Retinal pigment epithelial cell (primary cell): ENCODE measurements around the gene NRL.

Source experiments
- DNase-seq: peaks from one replicate; pipeline ENCODE4 v3.0.0-alpha.2; 2010; ENCODE audit warnings: low read depth
- H3K4me3 ChIP-seq: 2 replicates; pipeline ENCODE4 v1.5.1; 2011; ENCODE audit warnings: mild to moderate bottlenecking, low read length, control low read depth, moderate library complexity
- CTCF ChIP-seq: conservative IDR thresholded peaks from 2 replicates; pipeline ENCODE4 v1.5.1; 2011; ENCODE audit warnings: low read depth, low read length, control low read depth, inconsistent platforms

NRL gene

GRCh38 chr14:24131549-24131966, 16.8 kb upstream of the NRL start:
- DNase-seq = no peak
- TF ChIP-seq CTCF = no peak
- no peak overlapping the region for H3K4me3 ChIP-seq

- TF ChIP-seq CTCF = no peak
- H3K4me3 ChIP-seq = no peak overlapping the region
- no peak for DNase-seq
These were observed 16.2 kb upstream of the NRL start for GRCh38 chr14:24130717-24131548.

- TF ChIP-seq CTCF = no peak
- H3K4me3 ChIP-seq = no peak within 1 kb of the TSS
- no peak for DNase-seq
These were observed 15.6 kb upstream of the NRL start, which contains the start of gene FITM1 for GRCh38 chr14:24130380-24130716. Gene FITM1 (plus strand): TSS chr14:24130659. CDS start chr14:24131564, 905 bp downstream.

- no peak for TF ChIP-seq CTCF
- no peak for DNase-seq
- H3K4me3 ChIP-seq = no peak overlapping the region
These were observed 14.8 kb upstream of the NRL start for GRCh38 chr14:24129410-24129998.

GRCh38 chr14:24127673-24128072, 12.9 kb upstream of the NRL start:
- no peak overlapping the region for H3K4me3 ChIP-seq
- DNase-seq = no peak
- TF ChIP-seq CTCF = no peak

- H3K4me3 ChIP-seq = no peak overlapping the region
- TF ChIP-seq CTCF = no peak
- DNase-seq = no peak
These were observed 12.2 kb upstream of the NRL start for GRCh38 chr14:24126939-24127338.
